ENCODE measurements around the gene ASB11. TPM values are rescaled to one million over a fixed set of nuclear protein-coding genes. Genes with fewer than 3 reads are reported as not detected.

ASB11 gene
- total RNA-seq, 2 experiments from 2014 or later = not detected

GRCh38 chrX:15269618-15270521 is 45.6 kb downstream of the ASB11 start, which contains the start of gene ASB9:
ASB9 (minus strand) TSS chrX:15270083; CDS start chrX:15269874, 209 bp downstream.
- peak within 1 kb of the TSS; percentile 57 for H3K27ac Mint-ChIP-seq
- no peaks in the 10 kb centered on the region for H3K36me3 Mint-ChIP-seq (ENCODE audit: low read depth)
- intact Hi-C loops (cut with DNase I, micrococcal nuclease) = no loop called here
- ChIA-PET POLR2A (interaction anchor here (1.0 kb wide), 1 partner anchor 15 kb away, joined by 3 read pairs; no protein-coding TSS in a partner anchor), CTCF (no interaction called here)
- Histone ChIP-seq H3K9me3 (ENCODE audit: control insufficient read depth in 1 of 2, insufficient read depth in 1 of 2, low read length in 2 of 2) (no peaks in the 10 kb centered on the region), H3K4me1 (ENCODE audit: insufficient read depth, low read length) (peaks cover 10% of the 10 kb centered on the region), H3K27me3 (ENCODE audit: control insufficient read depth in 1 of 2, insufficient read depth in 2 of 2, low read length in 2 of 2) (no peaks in the 10 kb centered on the region), H3K36me3 (ENCODE audit: insufficient read depth, low read length) (no peaks in the 10 kb centered on the region), H3K27ac (ENCODE audit: low read depth in 1 of 2, low read length in 2 of 2) (no peak within 1 kb of the TSS), H3K4me3 (ENCODE audit: low read length) (peak within 1 kb of the TSS; percentile 24)
- H3K4me1 Mint-ChIP-seq (ENCODE audit: low read depth) = peaks cover 11% of the 10 kb centered on the region
- peak in 10 of 14 experiments; percentile 0 to 65 (median 10) for DNase-seq
- TF ChIP-seq, protein P1, sequence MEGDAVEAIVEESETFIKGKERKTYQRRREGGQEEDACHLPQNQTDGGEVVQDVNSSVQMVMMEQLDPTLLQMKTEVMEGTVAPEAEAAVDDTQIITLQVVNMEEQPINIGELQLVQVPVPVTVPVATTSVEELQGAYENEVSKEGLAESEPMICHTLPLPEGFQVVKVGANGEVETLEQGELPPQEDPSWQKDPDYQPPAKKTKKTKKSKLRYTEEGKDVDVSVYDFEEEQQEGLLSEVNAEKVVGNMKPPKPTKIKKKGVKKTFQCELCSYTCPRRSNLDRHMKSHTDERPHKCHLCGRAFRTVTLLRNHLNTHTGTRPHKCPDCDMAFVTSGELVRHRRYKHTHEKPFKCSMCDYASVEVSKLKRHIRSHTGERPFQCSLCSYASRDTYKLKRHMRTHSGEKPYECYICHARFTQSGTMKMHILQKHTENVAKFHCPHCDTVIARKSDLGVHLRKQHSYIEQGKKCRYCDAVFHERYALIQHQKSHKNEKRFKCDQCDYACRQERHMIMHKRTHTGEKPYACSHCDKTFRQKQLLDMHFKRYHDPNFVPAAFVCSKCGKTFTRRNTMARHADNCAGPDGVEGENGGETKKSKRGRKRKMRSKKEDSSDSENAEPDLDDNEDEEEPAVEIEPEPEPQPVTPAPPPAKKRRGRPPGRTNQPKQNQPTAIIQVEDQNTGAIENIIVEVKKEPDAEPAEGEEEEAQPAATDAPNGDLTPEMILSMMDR (IDR thresholded peaks at IDR 0.05) = no peak
- peak; percentile 56 for ATAC-seq (ENCODE audit: poor library complexity)
- H3K27me3 Mint-ChIP-seq = no peaks in the 10 kb centered on the region
- H3K9me3 Mint-ChIP-seq = no peaks in the 10 kb centered on the region
- peak within 1 kb of the TSS; percentile 11 for H3K4me3 Mint-ChIP-seq

GRCh38 chrX:15269120-15269519 is 46.3 kb downstream of the ASB11 start:
- Histone ChIP-seq H3K4me3 (ENCODE audit: low read length) (no peak overlapping the region), H3K27ac (ENCODE audit: low read depth in 1 of 2, low read length in 2 of 2) (no peak overlapping the region), H3K27me3 (ENCODE audit: control insufficient read depth in 1 of 2, insufficient read depth in 2 of 2, low read length in 2 of 2) (no peaks in the 10 kb centered on the region), H3K9me3 (ENCODE audit: control insufficient read depth in 1 of 2, insufficient read depth in 1 of 2, low read length in 2 of 2) (no peaks in the 10 kb centered on the region), H3K36me3 (ENCODE audit: insufficient read depth, low read length) (no peaks in the 10 kb centered on the region), H3K4me1 (ENCODE audit: insufficient read depth, low read length) (peaks cover 10% of the 10 kb centered on the region)
- ATAC-seq (ENCODE audit: poor library complexity) = no peak
- ChIA-PET POLR2A (interaction anchor here (1.0 kb wide), 1 partner anchor 16 kb away, joined by 3 read pairs; no protein-coding TSS in a partner anchor), CTCF (no interaction called here)
- TF ChIP-seq, protein P1 (IDR thresholded peaks at IDR 0.05) = no peak
- Mint-ChIP-seq H3K4me3 (no peak overlapping the region), H3K27me3 (no peaks in the 10 kb centered on the region), H3K36me3 (ENCODE audit: low read depth) (no peaks in the 10 kb centered on the region), H3K27ac (peak overlapping the region; percentile 57), H3K4me1 (ENCODE audit: low read depth) (peaks cover 11% of the 10 kb centered on the region), H3K9me3 (no peaks in the 10 kb centered on the region)
- intact Hi-C loops (cut with DNase I, micrococcal nuclease) = no loop called here
- DNase-seq = no peak

- H3K4me3 Mint-ChIP-seq = no peak overlapping the region
- H3K36me3 Mint-ChIP-seq (ENCODE audit: low read depth) = no peaks in the 10 kb centered on the region
- DNase-seq (no peak), ATAC-seq (ENCODE audit: poor library complexity) (no peak)
- CTCF ChIA-PET = no interaction called here
- TF ChIP-seq, protein P1 (IDR thresholded peaks at IDR 0.05) = no peak
- H3K9me3 ChIP-seq (ENCODE audit: control insufficient read depth in 1 of 2, insufficient read depth in 1 of 2, low read length in 2 of 2) = no peaks in the 10 kb centered on the region
- H3K27ac ChIP-seq (ENCODE audit: low read depth in 1 of 2, low read length in 2 of 2) = no peak overlapping the region
- POLR2A ChIA-PET = no interaction called here
- H3K9me3 Mint-ChIP-seq = no peaks in the 10 kb centered on the region
- H3K27ac Mint-ChIP-seq = no peak overlapping the region
- H3K27me3 ChIP-seq (ENCODE audit: control insufficient read depth in 1 of 2, insufficient read depth in 2 of 2, low read length in 2 of 2) = no peaks in the 10 kb centered on the region
- H3K27me3 Mint-ChIP-seq = no peaks in the 10 kb centered on the region
- H3K4me1 Mint-ChIP-seq (ENCODE audit: low read depth) = no peaks in the 10 kb centered on the region
- no peaks in the 10 kb centered on the region for H3K4me1 ChIP-seq (ENCODE audit: insufficient read depth, low read length)
- intact Hi-C loops (cut with DNase I, micrococcal nuclease) = no loop called here
- no peak overlapping the region for H3K4me3 ChIP-seq (ENCODE audit: low read length)
- H3K36me3 ChIP-seq (ENCODE audit: insufficient read depth, low read length) = no peaks in the 10 kb centered on the region
These were observed 60.6 kb downstream of the ASB11 start for GRCh38 chrX:15254852-15255251.
